Adipocyte (in vitro differentiated cells): ENCODE data around the gene ENSA.
A peak's percentile ranks its signal among the peaks of the same experiment; 100 is the strongest.
"Not testable (repeated sequence)": the region's sequence is repeated elsewhere in the genome, so short reads cannot be mapped to it uniquely, and the experiment has no call there.

ENCODE experiments used
- DNase-seq: peaks from one replicate; pipeline ENCODE4 v3.0.0-alpha.2; 2015; ENCODE audit warnings: low read depth
- H3K27me3 ChIP-seq: replicated peaks from 2 replicates; pipeline ENCODE4 v1.7.0; 2013; ENCODE audit warnings: mild to moderate bottlenecking, low read length, moderate library complexity; ENCODE audit not compliant: control insufficient read depth, insufficient read depth
- H3K36me3 ChIP-seq: 2 replicates; pipeline ENCODE4 v1.7.0; 2013; ENCODE audit warnings: low read length, mild to moderate bottlenecking, moderate library complexity; ENCODE audit not compliant: control insufficient read depth, insufficient read depth, severe bottlenecking
- H3K4me1 ChIP-seq: 2 replicates; pipeline ENCODE4 v1.7.0; 2013; ENCODE audit warnings: mild to moderate bottlenecking, low read length, moderate library complexity; ENCODE audit not compliant: control insufficient read depth, insufficient read depth
- H3K4me3 ChIP-seq: 2 replicates; pipeline ENCODE4 v1.7.0; 2013; ENCODE audit warnings: mild to moderate bottlenecking, low read length, moderate library complexity
- H3K9ac ChIP-seq: 2 replicates; pipeline ENCODE4 v1.7.0; 2013; ENCODE audit warnings: mild to moderate bottlenecking, low read length, moderate library complexity
- H3K9me3 ChIP-seq: 2 replicates; pipeline ENCODE4 v1.7.0; 2013; ENCODE audit warnings: mild to moderate bottlenecking, low read length, moderate library complexity; ENCODE audit not compliant: control insufficient read depth

The ENSA gene

DNA sequence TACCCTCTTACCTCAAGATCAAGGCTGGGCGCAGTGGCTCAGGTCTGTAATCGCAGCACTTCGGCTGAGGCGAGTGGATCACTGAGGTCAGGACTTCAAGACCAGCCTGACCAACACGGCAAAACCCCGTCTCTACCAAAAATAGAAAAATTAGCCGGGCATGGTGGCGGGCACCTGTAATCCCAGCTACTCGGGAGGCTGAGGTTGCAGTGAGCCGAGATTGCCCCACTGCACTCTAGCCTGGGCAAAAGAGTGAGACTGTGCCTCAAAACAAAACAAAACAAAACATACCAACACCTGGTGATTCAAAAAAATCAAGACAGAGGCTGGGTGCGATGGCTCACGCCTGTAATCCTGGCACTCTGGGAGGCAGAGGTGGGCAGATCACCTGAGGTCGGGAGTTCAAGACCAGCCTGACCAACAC, 55.8 kb downstream of the ENSA start:
- H3K27me3 ChIP-seq, DNase-seq, H3K9me3 ChIP-seq: not testable (repeated sequence)
- Histone ChIP-seq H3K9ac (peak overlapping the region; percentile 71), H3K4me3 (peak overlapping the region; percentile 70), H3K36me3 (peaks cover 66% of the 10 kb centered on the region), H3K4me1 (peaks cover 68% of the 10 kb centered on the region)

DNA sequence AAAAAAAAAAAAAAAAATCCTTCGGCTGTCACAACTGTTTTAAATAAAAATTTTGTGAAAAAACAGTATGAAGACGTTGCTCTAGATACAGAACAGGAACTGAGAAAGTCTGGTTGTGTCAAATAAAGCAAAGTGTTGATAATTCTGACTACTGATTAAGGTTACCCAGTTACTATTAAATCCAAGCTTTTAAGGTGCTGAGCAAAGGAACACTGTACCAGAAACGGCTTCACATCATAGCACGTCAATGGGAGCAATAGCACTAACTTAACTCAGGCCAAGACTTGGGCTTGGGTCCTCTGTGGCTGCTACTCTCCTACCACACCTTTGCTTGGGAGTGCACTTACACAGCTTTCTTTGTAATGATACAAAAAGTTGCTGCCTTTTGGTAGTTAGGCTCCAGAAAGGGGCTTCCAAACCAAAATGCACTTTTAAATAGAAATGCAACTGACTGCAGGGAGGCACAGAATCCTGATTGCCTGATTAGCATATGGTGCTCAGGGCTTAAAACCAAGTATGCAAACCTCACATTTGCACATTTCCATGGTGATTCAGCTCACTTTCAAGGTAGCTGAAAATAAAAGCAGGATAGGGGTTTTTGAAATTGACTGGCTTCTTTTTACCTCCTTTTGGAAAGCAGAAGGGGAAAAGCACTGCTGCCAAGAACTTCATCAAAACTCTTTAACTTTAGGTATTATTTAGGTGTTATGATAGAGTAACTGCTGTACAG, 56.3 kb downstream of the ENSA start:
- Histone ChIP-seq H3K9me3 (no peaks in the 10 kb centered on the region), H3K4me3 (peak overlapping the region; percentile 70), H3K9ac (peak overlapping the region; percentile 71), H3K4me1 (peaks cover 72% of the 10 kb centered on the region), H3K27me3 (no peaks in the 10 kb centered on the region), H3K36me3 (peaks cover 66% of the 10 kb centered on the region)
- DNase-seq, result peak; percentile 22
